Coronary artery (tissue), 2 donors: ENCODE data around the gene PPP1R37.

Experiments
- DNase-seq: peaks from one replicate; pipeline ENCODE4 v3.0.0-alpha.2; 2017; ENCODE audit warnings: low spot score
- H3K27ac ChIP-seq, 2 donors: fragments of 200-600 bp; sonication (generic); one replicate each; pipeline ENCODE4 v1.5.1; 2016 to 2019
- H3K4me3 ChIP-seq: fragments of 200-600 bp; sonication (generic); 2 replicates; pipeline ENCODE4 v1.5.1; 2016; ENCODE audit warnings: mild to moderate bottlenecking, moderate library complexity
- CTCF ChIP-seq: fragments of 200-600 bp; sonication (generic); IDR thresholded peaks from one replicate; pipeline ENCODE4 v1.5.1; 2019; ENCODE audit warnings: antibody characterized with exemption

PPP1R37 gene

DNA sequence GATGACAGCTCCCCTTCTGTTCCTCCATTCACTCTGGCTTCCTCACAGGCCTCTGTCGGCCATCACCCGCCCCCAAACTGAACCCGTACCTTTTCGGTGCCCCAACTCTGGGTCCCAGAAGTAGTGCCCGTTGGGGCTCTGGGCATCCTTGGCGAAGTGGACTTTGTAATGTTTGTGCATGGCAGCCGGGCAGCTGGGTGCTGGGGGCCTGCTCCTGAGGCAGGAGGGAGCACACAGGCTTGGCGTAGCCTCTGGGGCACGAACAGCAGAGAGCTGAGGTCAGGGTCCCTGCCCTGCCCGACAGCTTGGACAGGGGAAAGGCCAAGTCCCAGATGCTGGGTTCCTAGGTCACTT, 67.0 kb downstream of the PPP1R37 start:
- no peak for TF ChIP-seq CTCF
- Histone ChIP-seq H3K4me3 (no peak overlapping the region), H3K27ac (no peak overlapping the region)
- DNase-seq = no peak

DNA sequence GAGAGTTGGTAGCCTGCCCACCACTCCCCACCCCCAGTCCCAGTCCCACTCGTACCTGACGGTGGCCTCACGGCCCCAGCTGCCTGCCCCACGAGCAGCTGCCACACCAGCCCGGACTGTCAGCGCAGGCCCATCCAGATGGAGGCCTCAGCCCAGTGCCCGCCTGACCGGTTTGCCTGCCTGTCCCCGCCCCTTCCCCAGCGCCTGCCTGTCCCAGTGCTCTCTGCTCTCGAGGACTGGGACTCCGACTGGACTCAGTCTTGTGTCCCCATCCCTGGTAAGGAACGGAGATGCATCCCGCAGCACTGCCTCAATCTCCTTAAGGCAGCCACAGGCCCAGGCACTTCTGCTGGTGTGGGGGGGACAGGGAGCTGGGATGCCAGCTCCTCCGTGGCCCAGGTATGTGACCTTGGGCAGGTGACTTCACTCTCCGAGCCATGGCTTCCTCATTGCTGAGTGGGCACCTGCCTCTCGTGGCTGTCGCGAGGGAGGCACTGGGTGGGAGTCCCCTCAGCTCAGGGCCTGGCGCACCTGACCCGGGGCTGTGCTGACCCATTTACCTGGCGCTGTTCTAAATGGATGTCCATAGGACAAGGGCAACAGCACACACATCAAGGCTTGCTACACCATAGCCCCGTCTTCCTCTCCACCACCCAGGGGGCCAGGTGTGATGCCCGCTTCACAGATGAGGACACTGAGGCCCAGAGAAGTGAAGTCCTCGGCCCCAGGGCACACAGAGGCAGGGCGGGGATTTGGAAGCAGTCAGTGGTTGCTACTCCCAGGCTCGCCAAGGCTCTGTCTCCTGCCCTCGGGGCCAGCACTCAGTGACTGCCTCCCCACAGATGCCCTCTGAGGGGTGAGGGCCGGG, 68.1 kb downstream of the PPP1R37 start, which contains the start of gene NKPD1:
TSS of gene NKPD1 (minus strand) at position 113 of the 868 bp plus-strand sequence. CDS start 832 bp downstream, outside the sequence.
- no peak for DNase-seq
- H3K4me3 ChIP-seq = no peak within 1 kb of the TSS
- TF ChIP-seq CTCF = no peak
- no peak within 1 kb of the TSS for H3K27ac ChIP-seq

- DNase-seq = no peak
- H3K4me3 ChIP-seq = no peak overlapping the region
Measured at GRCh38 chr19:45161738-45162607, 69.0 kb downstream of the PPP1R37 start.

DNA sequence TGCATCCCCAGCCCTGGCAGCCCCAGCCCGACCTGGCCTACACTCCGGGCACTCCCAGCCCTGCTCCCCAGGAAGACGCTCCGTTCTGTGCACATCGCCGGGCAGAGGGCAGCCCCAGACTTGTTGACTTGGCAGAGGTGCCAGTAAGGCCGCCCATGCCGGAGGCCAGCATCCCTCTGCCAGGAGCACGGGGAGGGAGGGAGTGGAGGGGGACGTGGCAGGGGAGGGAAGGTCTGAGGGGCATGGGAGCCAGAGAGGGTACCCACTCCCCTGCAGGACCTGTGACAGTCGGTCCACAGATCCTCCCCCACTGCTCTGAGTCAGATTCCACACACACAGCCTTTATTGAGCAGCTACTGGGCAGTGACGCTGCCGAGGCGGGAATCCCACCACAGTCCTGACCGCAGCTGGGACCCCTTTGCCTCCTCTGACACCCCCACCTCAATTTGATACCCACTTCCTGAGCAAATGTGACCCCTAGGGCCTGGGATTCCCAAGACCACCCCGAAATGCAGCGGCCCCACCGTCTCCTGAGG, 69.7 kb downstream of the PPP1R37 start:
- TF ChIP-seq CTCF = no peak
- DNase-seq = no peak
- no peak overlapping the region for H3K27ac ChIP-seq
- no peak overlapping the region for H3K4me3 ChIP-seq

More at GRCh38 chr19:45161738-45162607, 69.0 kb downstream of the PPP1R37 start:
- no peak for TF ChIP-seq CTCF
- H3K27ac ChIP-seq = no peak overlapping the region

DNA sequence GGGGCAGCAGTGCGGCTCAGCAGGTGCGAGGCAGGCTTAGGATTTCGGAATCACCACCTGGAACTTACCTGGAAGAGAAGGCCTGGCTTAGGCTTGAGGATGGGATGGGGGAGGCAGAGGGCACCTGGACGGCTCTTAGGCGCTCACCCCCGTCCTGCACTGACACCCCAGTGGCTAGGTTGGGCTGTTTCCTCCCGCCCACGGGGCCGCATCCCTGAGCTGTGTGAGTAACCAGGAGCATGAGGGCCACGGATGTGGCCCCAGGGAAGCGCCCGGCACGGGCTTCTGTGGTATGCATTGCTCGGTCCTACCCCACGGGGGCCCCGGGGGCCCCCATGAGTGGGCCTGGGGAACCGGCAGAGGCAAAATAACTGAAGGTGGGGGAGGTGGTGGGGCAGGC, 70.2 kb downstream of the PPP1R37 start:
- no peak overlapping the region for H3K27ac ChIP-seq
- no peak overlapping the region for H3K4me3 ChIP-seq
- DNase-seq = no peak
- TF ChIP-seq CTCF = no peak

- Histone ChIP-seq H3K27ac (no peak overlapping the region), H3K4me3 (no peak overlapping the region)
- DNase-seq = no peak
- no peak for TF ChIP-seq CTCF
Measured at GRCh38 chr19:45163751-45164460, 70.9 kb downstream of the PPP1R37 start.
